Measurements from ENCODE around the gene LLGL1. TPM values are rescaled to one million over a fixed set of nuclear protein-coding genes. Genes with fewer than 3 reads are reported as not detected.

Gene LLGL1
- total RNA-seq, 1 donor: 40.7 TPM

GRCh38 chr17:18191967-18192366 lies 33.5 kb upstream of the LLGL1 start:
- no peak overlapping the region for H3K4me3 ChIP-seq (ENCODE audit: low read depth, low read length)
- no peak for DNase-seq (ENCODE audit: low read depth)
- peak; percentile 49 for TF ChIP-seq CTCF (IDR thresholded peaks at IDR 0.05; ENCODE audit: insufficient read depth, low read length)

- no peak for TF ChIP-seq CTCF (IDR thresholded peaks at IDR 0.05; ENCODE audit: insufficient read depth, low read length)
- no peak for DNase-seq (ENCODE audit: low read depth)
- no peak overlapping the region for H3K4me3 ChIP-seq (ENCODE audit: low read depth, low read length)
Observed at GRCh38 chr17:18194394-18194793, 31.0 kb upstream of the LLGL1 start.

GRCh38 chr17:18194804-18195203 lies 30.6 kb upstream of the LLGL1 start:
- no peak for DNase-seq (ENCODE audit: low read depth)
- no peak for TF ChIP-seq CTCF (IDR thresholded peaks at IDR 0.05; ENCODE audit: insufficient read depth, low read length)
- no peak overlapping the region for H3K4me3 ChIP-seq (ENCODE audit: low read depth, low read length)

GRCh38 chr17:18195246-18195645 lies 30.2 kb upstream of the LLGL1 start:
- DNase-seq (ENCODE audit: low read depth): no peak
- no peak for TF ChIP-seq CTCF (IDR thresholded peaks at IDR 0.05; ENCODE audit: insufficient read depth, low read length)
- no peak overlapping the region for H3K4me3 ChIP-seq (ENCODE audit: low read depth, low read length)

- H3K4me3 ChIP-seq (ENCODE audit: low read depth, low read length): no peak overlapping the region
- TF ChIP-seq CTCF (IDR thresholded peaks at IDR 0.05; ENCODE audit: insufficient read depth, low read length): no peak
- DNase-seq (ENCODE audit: low read depth): no peak
Observed at GRCh38 chr17:18197535-18198194, 27.8 kb upstream of the LLGL1 start.

GRCh38 chr17:18198530-18198929 lies 26.9 kb upstream of the LLGL1 start:
- TF ChIP-seq CTCF (IDR thresholded peaks at IDR 0.05; ENCODE audit: insufficient read depth, low read length): no peak
- no peak for DNase-seq (ENCODE audit: low read depth)
- no peak overlapping the region for H3K4me3 ChIP-seq (ENCODE audit: low read depth, low read length)

- TF ChIP-seq CTCF (IDR thresholded peaks at IDR 0.05; ENCODE audit: insufficient read depth, low read length): no peak
- no peak overlapping the region for H3K4me3 ChIP-seq (ENCODE audit: low read depth, low read length)
- DNase-seq (ENCODE audit: low read depth): no peak
Observed at GRCh38 chr17:18201108-18201507, 24.3 kb upstream of the LLGL1 start.

All from fibroblast of the aortic adventitia (primary cell).